ENCODE measurements around the gene CFAP77.

GRCh38 chr9:132582786-132583583 lies 173.0 kb downstream of the CFAP77 start:
- TF ChIP-seq CTCF (IDR thresholded peaks at IDR 0.05; ENCODE audit: low read depth, low read length) (no peak), POLR2A (IDR thresholded peaks at IDR 0.05; ENCODE audit: extremely low read depth, insufficient read length) (no peak), MAX (IDR thresholded peaks at IDR 0.05; ENCODE audit: low read depth, low read length) (no peak)

Data from NB4 (cell line).